ENCODE results near the gene NDFIP1.

GRCh38 chr5:142179776-142180387 is 71.3 kb downstream of the NDFIP1 start:
- no peak for TF ChIP-seq CTCF (conservative IDR thresholded peaks at IDR 0.05; ENCODE audit: low read depth, low read length)
- TF ChIP-seq EZH2 (IDR thresholded peaks at IDR 0.05; ENCODE audit: low read length, unreplicated experiment) = no peak
- no peak for TF ChIP-seq EZH2phosphoT487 (IDR thresholded peaks at IDR 0.05; ENCODE audit: borderline replicate concordance, low read length)

All from PC-3 (cell line).